Hepatocyte (in vitro differentiated cells): ENCODE data around the gene PDE11A. TPM values are rescaled to one million over a fixed set of nuclear protein-coding genes. Genes with fewer than 3 reads are reported as not detected.

Source experiments
- DNase-seq: peaks from one replicate; pipeline ENCODE4 v3.0.0-alpha.2; 2016; ENCODE audit warnings: low spot score
- H2AFZ ChIP-seq: fragments of 200-600 bp; sonication (generic); 2 replicates; pipeline ENCODE4 v1.6.0; 2016; ENCODE audit warnings: antibody characterized with exemption, mild to moderate bottlenecking
- H3K27ac ChIP-seq: fragments of 200-600 bp; sonication (generic); 2 replicates; pipeline ENCODE4 v1.5.1; 2016; ENCODE audit warnings: mild to moderate bottlenecking
- H3K27me3 ChIP-seq: fragments of 200-600 bp; sonication (generic); 2 replicates; pipeline ENCODE4 v1.6.1; 2016
- H3K36me3 ChIP-seq: fragments of 200-600 bp; sonication (generic); replicated peaks from 2 replicates; pipeline ENCODE4 v1.5.1; 2016; ENCODE audit warnings: low read depth; ENCODE audit not compliant: insufficient read depth
- H3K4me1 ChIP-seq: fragments of 200-600 bp; sonication (generic); 2 replicates; pipeline ENCODE4 v1.5.1; 2016; ENCODE audit warnings: mild to moderate bottlenecking, moderate library complexity; ENCODE audit not compliant: insufficient read depth
- H3K4me2 ChIP-seq: fragments of 200-600 bp; sonication (generic); 2 replicates; pipeline ENCODE4 v1.6.0; 2016
- H3K4me3 ChIP-seq: fragments of 200-600 bp; sonication (generic); 2 replicates; pipeline ENCODE4 v1.5.1; 2016; ENCODE audit warnings: mild to moderate bottlenecking
- H3K79me2 ChIP-seq: fragments of 200-600 bp; sonication (generic); 2 replicates; pipeline ENCODE4 v1.6.0; 2017; ENCODE audit warnings: mild to moderate bottlenecking
- H3K9me2 ChIP-seq: fragments of 200-600 bp; sonication (generic); replicated peaks from 2 replicates; pipeline ENCODE4 v1.6.0; 2017; ENCODE audit warnings: mild to moderate bottlenecking; ENCODE audit not compliant: insufficient read depth
- H3K9me3 ChIP-seq: fragments of 200-600 bp; sonication (generic); 2 replicates; pipeline ENCODE4 v1.5.1; 2016; ENCODE audit warnings: low read depth, mild to moderate bottlenecking
- H4K20me1 ChIP-seq: fragments of 200-600 bp; sonication (generic); 2 replicates; pipeline ENCODE4 v1.6.0; 2016; ENCODE audit warnings: mild to moderate bottlenecking; ENCODE audit not compliant: insufficient read depth, poor library complexity, severe bottlenecking
- EZH2 ChIP-seq: fragments of 200-600 bp; sonication (generic); IDR thresholded peaks from 2 replicates; pipeline ENCODE4 v1.6.1; 2016; ENCODE audit warnings: antibody characterized with exemption, mild to moderate bottlenecking, borderline replicate concordance
- EZH2phosphoT487 ChIP-seq: fragments of 200-600 bp; sonication (generic); IDR thresholded peaks from one replicate; pipeline ENCODE4 v1.6.1; 2018; ENCODE audit warnings: antibody characterized with exemption, mild to moderate bottlenecking, low read depth, moderate library complexity; ENCODE audit not compliant: unreplicated experiment, severe bottlenecking
- WGBS: methylation state at CpG from one replicate; pipeline ENCODE4 v1.1.6; 2016; ENCODE audit warnings: low lambda C conversion rate; ENCODE audit errors: missing lambda C conversion rate; 5-methylcytosine and 5-hydroxymethylcytosine counted together
- polyA plus RNA-seq: library from polyadenylated mRNA; unstranded; fragments of >200 nt; fragmentation: Nextera tagmentation; extraction: Ambion mirVana; gene quantifications from 2 replicates; pipeline ENCODE4 v1.2.1, GENCODE V29; 2016
- total RNA-seq: library from RNA; depleted of rRNA; stranded (reverse); fragments of >200 nt; gene quantifications from 2 replicates; pipeline ENCODE4 v1.2.3, GENCODE V29; 2014
- TF ChIP-seq, protein P1 (sequence below): fragments of 200-600 bp; sonication (generic); IDR thresholded peaks from 2 replicates; pipeline ENCODE4 v1.5.1; 2016; ENCODE audit warnings: antibody characterized with exemption, mild to moderate bottlenecking; ENCODE audit not compliant: poor library complexity

The PDE11A gene
- total and polyA plus RNA-seq, 2 experiments from 2014 or later, result 0.71 to 1.9 TPM

DNA sequence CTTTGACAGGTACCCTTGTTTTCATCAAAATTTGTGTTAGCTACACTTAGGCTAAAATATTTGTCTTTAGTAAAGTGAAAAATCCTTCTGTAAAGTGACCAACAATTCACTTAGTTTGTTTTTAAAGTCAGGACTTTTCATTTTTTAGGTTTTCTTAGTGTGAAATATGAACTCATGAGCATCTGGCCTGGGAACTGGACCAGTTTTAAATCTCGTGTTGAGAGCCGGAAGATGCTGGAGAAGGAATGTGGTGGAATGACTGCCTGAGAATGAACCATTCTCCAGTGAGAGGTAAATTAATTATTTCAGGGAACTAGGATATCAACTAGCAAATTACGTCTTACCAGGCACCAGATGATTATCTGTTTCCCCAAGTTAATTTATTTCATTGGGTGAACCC, 374.3 kb downstream of the PDE11A start:
- WGBS, result 83% methylated on average over 3 of the region's 3 CpGs
- H3K4me2 ChIP-seq, result no peak overlapping the region
- no peak overlapping the region for H3K4me3 ChIP-seq
- no peaks in the 10 kb centered on the region for H3K79me2 ChIP-seq
- DNase-seq, result no peak
- H3K27ac ChIP-seq, result no peak overlapping the region
- H3K27me3 ChIP-seq, result no peaks in the 10 kb centered on the region
- H2AFZ ChIP-seq, result no peak overlapping the region
- H3K4me1 ChIP-seq, result peaks cover 4% of the 10 kb centered on the region
- H3K9me3 ChIP-seq, result no peaks in the 10 kb centered on the region
- H3K36me3 ChIP-seq, result no peaks in the 10 kb centered on the region
- TF ChIP-seq, protein P1, sequence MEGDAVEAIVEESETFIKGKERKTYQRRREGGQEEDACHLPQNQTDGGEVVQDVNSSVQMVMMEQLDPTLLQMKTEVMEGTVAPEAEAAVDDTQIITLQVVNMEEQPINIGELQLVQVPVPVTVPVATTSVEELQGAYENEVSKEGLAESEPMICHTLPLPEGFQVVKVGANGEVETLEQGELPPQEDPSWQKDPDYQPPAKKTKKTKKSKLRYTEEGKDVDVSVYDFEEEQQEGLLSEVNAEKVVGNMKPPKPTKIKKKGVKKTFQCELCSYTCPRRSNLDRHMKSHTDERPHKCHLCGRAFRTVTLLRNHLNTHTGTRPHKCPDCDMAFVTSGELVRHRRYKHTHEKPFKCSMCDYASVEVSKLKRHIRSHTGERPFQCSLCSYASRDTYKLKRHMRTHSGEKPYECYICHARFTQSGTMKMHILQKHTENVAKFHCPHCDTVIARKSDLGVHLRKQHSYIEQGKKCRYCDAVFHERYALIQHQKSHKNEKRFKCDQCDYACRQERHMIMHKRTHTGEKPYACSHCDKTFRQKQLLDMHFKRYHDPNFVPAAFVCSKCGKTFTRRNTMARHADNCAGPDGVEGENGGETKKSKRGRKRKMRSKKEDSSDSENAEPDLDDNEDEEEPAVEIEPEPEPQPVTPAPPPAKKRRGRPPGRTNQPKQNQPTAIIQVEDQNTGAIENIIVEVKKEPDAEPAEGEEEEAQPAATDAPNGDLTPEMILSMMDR, result no peak
- TF ChIP-seq EZH2phosphoT487 (no peak), EZH2 (no peak)
- H4K20me1 ChIP-seq, result no peaks in the 10 kb centered on the region
- H3K9me2 ChIP-seq, result no peaks in the 10 kb centered on the region

DNA sequence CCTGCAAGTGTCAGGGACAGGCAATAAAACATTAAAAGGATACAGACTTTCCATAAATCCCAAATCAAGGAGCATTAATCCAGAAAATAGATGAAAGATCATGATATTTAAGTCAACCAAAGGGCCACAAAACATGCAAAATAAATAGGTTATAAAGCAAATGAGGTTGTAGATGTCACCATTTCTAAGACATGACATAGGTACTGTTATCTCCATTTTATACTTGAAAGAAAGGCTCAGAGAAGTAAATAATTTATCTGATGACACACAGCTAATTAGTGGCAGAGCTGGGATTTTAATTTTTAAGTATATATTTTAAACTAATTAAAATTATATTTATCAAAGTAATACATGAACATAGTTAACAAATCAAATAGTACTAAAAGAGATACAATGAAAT, 378.2 kb downstream of the PDE11A start:
- TF ChIP-seq, protein P1, result no peak
- no peak for TF ChIP-seq EZH2phosphoT487
- TF ChIP-seq EZH2, result no peak

DNA sequence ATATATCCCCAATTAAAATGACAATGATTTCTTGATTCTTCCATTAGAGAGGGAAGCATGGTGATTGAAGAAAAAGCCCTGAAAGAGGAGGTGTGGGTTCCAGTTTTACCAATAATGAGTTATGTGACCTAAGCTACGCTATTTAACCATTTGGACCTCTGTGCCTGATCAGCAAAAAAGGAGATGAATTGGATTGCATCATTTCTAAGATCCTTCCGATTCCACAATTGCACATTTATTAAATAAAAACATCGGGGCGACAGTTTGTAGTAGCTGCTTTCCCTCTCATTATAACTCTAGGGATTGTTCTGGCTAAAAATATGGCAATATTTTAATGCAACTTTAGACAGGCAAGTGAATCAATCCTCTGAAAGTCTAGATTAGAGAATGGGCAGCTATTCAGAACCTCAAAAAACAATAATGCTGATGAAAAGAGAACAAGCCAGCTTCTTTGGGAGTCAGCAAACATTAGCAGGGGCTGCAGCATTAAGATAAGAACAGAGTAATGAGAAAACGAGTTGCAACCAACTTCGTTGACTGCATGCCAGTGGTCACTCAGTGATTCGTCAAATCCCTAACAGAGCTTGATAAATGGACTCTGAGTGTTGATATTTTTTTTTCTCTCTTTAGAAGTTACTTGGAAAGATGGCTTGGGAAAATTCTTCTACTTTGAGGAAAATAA, 378.8 kb downstream of the PDE11A start:
- H3K4me2 ChIP-seq, result no peak overlapping the region
- no peaks in the 10 kb centered on the region for H3K36me3 ChIP-seq
- H4K20me1 ChIP-seq, result no peaks in the 10 kb centered on the region
- H3K4me1 ChIP-seq, result peaks cover 9% of the 10 kb centered on the region
- no peak overlapping the region for H3K4me3 ChIP-seq
- no peak overlapping the region for H2AFZ ChIP-seq
- no peak overlapping the region for H3K27ac ChIP-seq
- H3K9me2 ChIP-seq, result no peaks in the 10 kb centered on the region
- H3K9me3 ChIP-seq, result no peaks in the 10 kb centered on the region
- no peaks in the 10 kb centered on the region for H3K79me2 ChIP-seq
- H3K27me3 ChIP-seq, result no peaks in the 10 kb centered on the region
- no peak for DNase-seq
- WGBS, result 64% methylated on average over 7 of the region's 7 CpGs
- TF ChIP-seq, protein P1, result no peak
- TF ChIP-seq EZH2phosphoT487 (no peak), EZH2 (no peak)

More for the DNA sequence above, 378.2 kb downstream of the PDE11A start:
- Histone ChIP-seq H4K20me1 (no peaks in the 10 kb centered on the region), H3K4me1 (peaks cover 9% of the 10 kb centered on the region), H2AFZ (no peak overlapping the region), H3K4me3 (no peak overlapping the region), H3K9me2 (no peaks in the 10 kb centered on the region), H3K36me3 (no peaks in the 10 kb centered on the region), H3K27ac (no peak overlapping the region), H3K27me3 (no peaks in the 10 kb centered on the region), H3K4me2 (no peak overlapping the region), H3K9me3 (no peaks in the 10 kb centered on the region), H3K79me2 (no peaks in the 10 kb centered on the region)
- DNase-seq, result no peak
